DOHH2 (cell line): Measurements from ENCODE around the gene KIAA1958.
A peak's percentile ranks its signal among the peaks of the same experiment; 100 is the strongest.

Experiments
- H3F3A ChIP-seq: fragments of 200-600 bp; sonication (generic), shearing (Covaris generic); 2 replicates; pipeline ENCODE4 v1.6.0; 2016; ENCODE audit warnings: antibody characterized with exemption, mild to moderate bottlenecking; ENCODE audit not compliant: control insufficient read depth, insufficient read depth
- H3K27ac ChIP-seq: fragments of 200-600 bp; sonication (generic); 2 replicates; pipeline ENCODE4 v1.5.1; 2014; ENCODE audit warnings: low read depth, mild to moderate bottlenecking, low read length, moderate library complexity
- H3K27me3 ChIP-seq: fragments of 200-600 bp; sonication (generic); 2 replicates; pipeline ENCODE4 v1.6.1; 2014; ENCODE audit warnings: mild to moderate bottlenecking, low read length, mixed read lengths; ENCODE audit not compliant: control insufficient read depth
- H3K36me3 ChIP-seq: fragments of 200-600 bp; sonication (generic); 2 replicates; pipeline ENCODE4 v1.6.1; 2014; ENCODE audit warnings: mild to moderate bottlenecking, low read length, moderate library complexity, mixed read lengths; ENCODE audit not compliant: control insufficient read depth
- H3K4me1 ChIP-seq: fragments of 200-600 bp; sonication (generic); 2 replicates; pipeline ENCODE4 v1.6.1; 2014; ENCODE audit warnings: mild to moderate bottlenecking, low read length, mixed read lengths; ENCODE audit not compliant: control insufficient read depth
- H3K4me2 ChIP-seq: fragments of 200-600 bp; sonication (generic); 2 replicates; pipeline ENCODE4 v1.6.0; 2014; ENCODE audit warnings: mild to moderate bottlenecking, low read length, moderate library complexity
- H3K4me3 ChIP-seq: fragments of 200-600 bp; sonication (generic); 2 replicates; pipeline ENCODE4 v1.5.1; 2014; ENCODE audit warnings: mild to moderate bottlenecking, low read length, mixed read lengths
- H3K79me2 ChIP-seq: fragments of 200-600 bp; sonication (generic); 2 replicates; pipeline ENCODE4 v1.6.1; 2014; ENCODE audit warnings: mild to moderate bottlenecking, low read length, mixed read lengths; ENCODE audit not compliant: control insufficient read depth
- H3K9me2 ChIP-seq: fragments of 200-600 bp; sonication (generic); replicated peaks from 2 replicates; pipeline ENCODE4 v1.6.1; 2014; ENCODE audit warnings: mild to moderate bottlenecking, low read length, mixed read lengths; ENCODE audit not compliant: control insufficient read depth
- H3K9me3 ChIP-seq: fragments of 200-600 bp; sonication (generic); 2 replicates; pipeline ENCODE4 v1.6.1; 2014; ENCODE audit warnings: antibody characterized with exemption, low read length, mixed read lengths; ENCODE audit not compliant: control insufficient read depth, insufficient read depth
- H4K20me1 ChIP-seq: fragments of 200-600 bp; sonication (generic); 2 replicates; pipeline ENCODE4 v1.6.0; 2014; ENCODE audit warnings: low read depth, mild to moderate bottlenecking, antibody characterized with exemption, low read length, moderate library complexity; ENCODE audit not compliant: control insufficient read depth, insufficient read depth
- CTCF ChIP-seq: fragments of 200-600 bp; sonication (generic); IDR thresholded peaks from one replicate; pipeline ENCODE4 v1.5.1; 2014; ENCODE audit warnings: antibody characterized with exemption, mild to moderate bottlenecking, low read depth, low read length; ENCODE audit not compliant: poor library complexity, severe bottlenecking
- EZH2phosphoT487 ChIP-seq: fragments of 200-600 bp; sonication (generic); IDR thresholded peaks from 2 replicates; pipeline ENCODE4 v1.6.1; 2017; ENCODE audit warnings: borderline replicate concordance, mild to moderate bottlenecking, antibody characterized with exemption, low read length, moderate library complexity, mixed read lengths

Gene KIAA1958

GRCh38 chr9:112712678-112713077, 226.1 kb downstream of the KIAA1958 start:
- Histone ChIP-seq H3K79me2 (peaks cover 96% of the 10 kb centered on the region), H3K4me1 (peaks cover 34% of the 10 kb centered on the region), H3F3A (no peaks in the 10 kb centered on the region), H3K9me2 (no peaks in the 10 kb centered on the region), H3K4me3 (no peak overlapping the region), H3K27ac (no peak overlapping the region), H4K20me1 (peaks cover 7% of the 10 kb centered on the region; the same call in 1 of the 2 replicates), H3K27me3 (no peaks in the 10 kb centered on the region), H3K9me3 (no peaks in the 10 kb centered on the region), H3K36me3 (peaks cover 68% of the 10 kb centered on the region), H3K4me2 (no peak overlapping the region)
- TF ChIP-seq EZH2phosphoT487 (no peak), CTCF (no peak)

GRCh38 chr9:112717661-112718331, 231.2 kb downstream of the KIAA1958 start, which contains the start of gene INIP:
INIP (minus strand) TSS chr9:112718117; CDS start chr9:112716485, 1,632 bp downstream.
- peaks cover 33% of the 10 kb centered on the region for H3K4me1 ChIP-seq
- H4K20me1 ChIP-seq, result no peaks in the 10 kb centered on the region
- peaks cover 24% of the 10 kb centered on the region for H3K36me3 ChIP-seq
- TF ChIP-seq EZH2phosphoT487 (no peak), CTCF (peak; percentile 48)
- H3K27ac ChIP-seq, result peak within 1 kb of the TSS; percentile 65
- peak within 1 kb of the TSS; percentile 86 for H3K4me3 ChIP-seq
- no peaks in the 10 kb centered on the region for H3K9me2 ChIP-seq
- peaks cover 46% of the 10 kb centered on the region for H3K79me2 ChIP-seq
- H3K4me2 ChIP-seq, result peak within 1 kb of the TSS; percentile 90
- H3K27me3 ChIP-seq, result no peaks in the 10 kb centered on the region
- H3K9me3 ChIP-seq, result no peaks in the 10 kb centered on the region
- peaks cover 5% of the 10 kb centered on the region for H3F3A ChIP-seq
